Measurements from ENCODE around the gene GSE1. TPM values are rescaled to one million over a fixed set of nuclear protein-coding genes. Genes with fewer than 3 reads are reported as not detected.
A peak's percentile ranks its signal among the peaks of the same experiment; 100 is the strongest.

GSE1 gene
- total and polyA plus RNA-seq, 2 of the 13 experiments (the other 11 are each of a cell fraction or from before 2014, with no cell fraction given): 16.1 to 31.2 TPM

DNA sequence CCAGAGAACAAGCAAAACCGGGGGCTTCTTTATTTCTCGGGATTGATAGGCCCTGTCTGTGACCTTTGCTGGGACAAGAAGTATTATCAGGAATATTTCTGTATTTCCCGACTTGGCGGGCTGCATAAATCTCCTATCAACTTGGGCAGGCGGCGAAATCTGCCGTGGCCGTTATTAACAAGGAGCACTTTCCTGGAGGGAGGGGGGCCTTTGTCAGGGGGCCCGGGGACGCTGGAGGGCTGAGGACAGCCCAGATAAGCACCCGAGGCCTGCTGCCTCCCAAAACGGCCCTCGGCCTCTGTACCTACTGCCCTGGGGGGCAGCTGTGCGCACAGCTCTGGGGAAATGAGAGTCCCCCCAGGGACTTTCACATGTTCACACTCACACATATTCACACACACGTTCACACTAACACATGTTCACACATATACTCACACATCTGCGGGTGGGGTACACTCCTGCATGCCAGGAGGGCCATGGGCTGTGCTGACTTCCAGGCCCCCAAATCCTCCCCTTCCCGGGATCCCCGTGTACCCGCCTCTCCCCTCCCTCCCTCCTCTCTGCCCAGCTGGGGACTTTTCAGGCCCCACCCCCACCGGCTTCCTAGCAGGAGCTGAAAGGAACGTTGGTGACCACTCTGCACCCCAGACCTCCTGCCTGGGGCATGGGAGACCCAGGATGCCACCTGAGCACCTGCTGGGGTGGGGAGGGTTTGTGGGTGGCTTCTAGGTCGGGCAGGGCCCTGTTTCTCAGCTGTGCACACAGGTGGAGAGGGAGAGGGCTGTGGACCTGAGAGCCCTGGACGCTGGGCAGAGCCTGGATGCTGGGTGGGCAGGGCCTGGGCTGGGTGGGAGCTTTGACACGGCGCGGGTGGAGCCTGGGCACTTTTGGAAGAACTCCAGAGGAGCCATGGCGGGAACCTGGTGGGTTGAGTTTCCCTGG is 24.3 kb upstream of the GSE1 start:
- 94% methylated on average over 25 of the region's 27 CpGs for WGBS (ENCODE audit: low lambda C conversion rate)
- H3K27me3 ChIP-seq (ENCODE audit: control insufficient read depth in 1 of 2, insufficient read depth in 2 of 2, low read length in 2 of 2): no peaks in the 10 kb centered on the region
- POLR2A ChIA-PET: no interaction called here
- H3K4me3 ChIP-seq (replicated peaks in 1 of 3; ENCODE audit: insufficient read depth in 1 of 3, low read depth in 2 of 3, low read length in 3 of 3): no peak overlapping the region
- TF ChIP-seq POLR2AphosphoS5 (IDR thresholded peaks at IDR 0.05; ENCODE audit: low read depth, low read length): no peak
- TF ChIP-seq, protein P1, sequence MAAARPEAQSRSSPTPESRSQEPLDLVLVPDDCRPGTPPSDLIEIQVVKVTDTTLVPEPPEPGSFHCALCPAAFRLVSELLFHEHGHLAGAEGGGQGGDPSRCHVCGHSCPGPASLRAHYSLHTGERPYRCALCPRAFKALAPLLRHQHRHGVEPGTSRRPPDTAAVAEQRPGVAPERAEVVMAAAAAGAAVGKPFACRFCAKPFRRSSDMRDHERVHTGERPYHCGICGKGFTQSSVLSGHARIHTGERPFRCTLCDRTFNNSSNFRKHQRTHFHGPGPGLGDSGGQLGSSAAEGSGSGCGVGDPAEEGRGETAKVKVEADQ (CRISPR knock-in tag; IDR thresholded peaks at IDR 0.05; ENCODE audit: borderline replicate concordance): no peak
- no peak for TF ChIP-seq SRF (IDR thresholded peaks at IDR 0.05; ENCODE audit: low read depth, low read length)
- FAIRE-seq: no peak
- H3K4me2 ChIP-seq (ENCODE audit: low read depth, low read length): no peak overlapping the region
- in situ Hi-C loops (cut with HindIII; ENCODE audit: extremely low pct_ligation_motif_present, low pct_unique_long_range_greater_than_20kb): no loop called here
- no peak for DNase-seq (ENCODE audit: low spot score)
- intact Hi-C loops (cut with micrococcal nuclease; ENCODE audit: unreplicated experiment): no loop called here
- H3K27ac ChIP-seq (ENCODE audit: extremely low read length, insufficient read depth, low read length): no peak overlapping the region
- H2AFZ ChIP-seq (ENCODE audit: low read length): no peak overlapping the region
- H3K79me2 ChIP-seq (ENCODE audit: insufficient read depth, low read length): peaks cover 18% of the 10 kb centered on the region
- CTCF ChIA-PET (ENCODE audit: low intra/inter-chr PET ratio, low total read pairs): no interaction called here
- H3K9ac ChIP-seq (ENCODE audit: insufficient read depth, low read depth, low read length): no peak overlapping the region
- peaks cover 2 to 17% of the 10 kb centered on the region in 2 experiments; a peak in 3 of 5 replicates for H3K36me3 ChIP-seq (replicated peaks in 1 of 2; ENCODE audit: control insufficient read depth in 1 of 2, insufficient read depth in 2 of 2, low read length in 2 of 2)
- ATAC-seq: no peak
- no peaks in the 10 kb centered on the region for H3K4me1 ChIP-seq (ENCODE audit: insufficient read depth, low read length)
- H3K9me3 ChIP-seq (ENCODE audit: low read length): no peaks in the 10 kb centered on the region
- no TSS peak for BruUV-seq (replicated peaks)
- peaks cover 31% of the 10 kb centered on the region for H4K20me1 ChIP-seq (ENCODE audit: insufficient read depth, low read length)

DNA sequence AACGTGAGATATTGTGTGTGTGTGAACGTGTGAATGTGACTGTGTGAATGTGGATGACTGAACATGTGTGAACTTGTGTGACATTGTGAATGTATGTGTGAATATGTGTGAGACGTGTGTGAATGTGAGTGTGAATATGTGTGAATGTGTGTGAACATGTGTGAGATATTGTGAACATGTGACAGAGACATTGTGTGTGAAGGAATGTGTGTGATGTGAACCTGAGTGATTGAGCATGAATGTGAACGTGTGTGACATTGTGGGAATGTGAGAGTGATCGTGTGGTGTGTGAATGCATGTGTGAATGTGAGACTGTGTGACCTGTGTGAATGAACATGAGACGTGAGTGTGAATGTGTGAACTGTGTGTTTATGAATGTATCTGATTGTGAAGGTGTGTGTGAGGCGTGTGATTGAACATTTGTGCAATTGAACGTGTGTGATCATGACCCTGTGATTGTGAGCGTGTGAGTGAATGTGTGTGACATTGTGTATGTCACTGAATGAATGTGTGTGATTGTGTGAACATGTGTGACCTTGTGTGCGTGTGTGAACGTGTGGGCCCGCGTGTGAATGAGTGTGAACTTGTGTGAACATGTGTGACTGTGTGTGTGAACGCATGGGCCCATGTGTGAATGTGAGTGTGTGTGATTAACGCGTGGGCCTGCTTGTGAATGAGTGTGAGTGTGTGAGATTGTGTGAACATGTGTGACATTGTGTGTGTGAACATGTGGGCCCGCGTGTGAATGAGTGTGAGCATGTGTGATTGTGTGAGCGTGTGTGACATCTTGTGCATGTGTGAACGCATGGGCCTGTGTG is 23.2 kb upstream of the GSE1 start:
- H4K20me1 ChIP-seq (ENCODE audit: insufficient read depth, low read length): peaks cover 24% of the 10 kb centered on the region
- TSS peak; percentile 51 for BruUV-seq (replicated peaks)
- DNase-seq (ENCODE audit: low spot score) (no peak), ATAC-seq (no peak), FAIRE-seq (peak; percentile 65)
- peaks cover 18% of the 10 kb centered on the region for H3K79me2 ChIP-seq (ENCODE audit: insufficient read depth, low read length)
- H3K4me1 ChIP-seq (ENCODE audit: insufficient read depth, low read length): no peaks in the 10 kb centered on the region
- no peak overlapping the region for H2AFZ ChIP-seq (ENCODE audit: low read length)
- 95% methylated on average over 20 of the region's 20 CpGs for WGBS (ENCODE audit: low lambda C conversion rate)
- H3K36me3 ChIP-seq (replicated peaks in 1 of 2; ENCODE audit: control insufficient read depth in 1 of 2, insufficient read depth in 2 of 2, low read length in 2 of 2): peaks cover 2 to 11% of the 10 kb centered on the region in 2 experiments; a peak in 2 of 5 replicates
- no peaks in the 10 kb centered on the region for H3K9me3 ChIP-seq (ENCODE audit: low read length)
- no peaks in the 10 kb centered on the region for H3K27me3 ChIP-seq (ENCODE audit: control insufficient read depth in 1 of 2, insufficient read depth in 2 of 2, low read length in 2 of 2)
- H3K9ac ChIP-seq (ENCODE audit: insufficient read depth, low read depth, low read length): no peak overlapping the region
- no peak overlapping the region for H3K4me2 ChIP-seq (ENCODE audit: low read depth, low read length)
- in situ Hi-C loops (cut with HindIII; ENCODE audit: extremely low pct_ligation_motif_present, low pct_unique_long_range_greater_than_20kb) (no loop called here), intact Hi-C loops (cut with micrococcal nuclease; ENCODE audit: unreplicated experiment) (no loop called here)
- POLR2A ChIA-PET: no interaction called here
- no peak overlapping the region for H3K4me3 ChIP-seq (replicated peaks in 1 of 3; ENCODE audit: insufficient read depth in 1 of 3, low read depth in 2 of 3, low read length in 3 of 3)
- no peak overlapping the region for H3K27ac ChIP-seq (ENCODE audit: extremely low read length, insufficient read depth, low read length)
- CTCF ChIA-PET (ENCODE audit: low intra/inter-chr PET ratio, low total read pairs): no interaction called here
- TF ChIP-seq CBX1 (IDR thresholded peaks at IDR 0.05; ENCODE audit: low read depth) (no peak), POLR2G (IDR thresholded peaks at IDR 0.05; ENCODE audit: low read depth, low read length) (no peak), FOXP1 (IDR thresholded peaks at IDR 0.05) (peak; percentile 41; the same call in 1 of the 2 replicates), FOXP1 (CRISPR knock-in tag; IDR thresholded peaks at IDR 0.05) (no peak), SRF (IDR thresholded peaks at IDR 0.05; ENCODE audit: low read depth, low read length) (no peak), CHD2 (IDR thresholded peaks at IDR 0.05; ENCODE audit: low read depth, low read length) (no peak)
